ENCODE results near the gene B3GALNT1.
A peak's percentile ranks its signal among the peaks of the same experiment; 100 is the strongest.

B3GALNT1 gene, protein sequence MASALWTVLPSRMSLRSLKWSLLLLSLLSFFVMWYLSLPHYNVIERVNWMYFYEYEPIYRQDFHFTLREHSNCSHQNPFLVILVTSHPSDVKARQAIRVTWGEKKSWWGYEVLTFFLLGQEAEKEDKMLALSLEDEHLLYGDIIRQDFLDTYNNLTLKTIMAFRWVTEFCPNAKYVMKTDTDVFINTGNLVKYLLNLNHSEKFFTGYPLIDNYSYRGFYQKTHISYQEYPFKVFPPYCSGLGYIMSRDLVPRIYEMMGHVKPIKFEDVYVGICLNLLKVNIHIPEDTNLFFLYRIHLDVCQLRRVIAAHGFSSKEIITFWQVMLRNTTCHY

DNA sequence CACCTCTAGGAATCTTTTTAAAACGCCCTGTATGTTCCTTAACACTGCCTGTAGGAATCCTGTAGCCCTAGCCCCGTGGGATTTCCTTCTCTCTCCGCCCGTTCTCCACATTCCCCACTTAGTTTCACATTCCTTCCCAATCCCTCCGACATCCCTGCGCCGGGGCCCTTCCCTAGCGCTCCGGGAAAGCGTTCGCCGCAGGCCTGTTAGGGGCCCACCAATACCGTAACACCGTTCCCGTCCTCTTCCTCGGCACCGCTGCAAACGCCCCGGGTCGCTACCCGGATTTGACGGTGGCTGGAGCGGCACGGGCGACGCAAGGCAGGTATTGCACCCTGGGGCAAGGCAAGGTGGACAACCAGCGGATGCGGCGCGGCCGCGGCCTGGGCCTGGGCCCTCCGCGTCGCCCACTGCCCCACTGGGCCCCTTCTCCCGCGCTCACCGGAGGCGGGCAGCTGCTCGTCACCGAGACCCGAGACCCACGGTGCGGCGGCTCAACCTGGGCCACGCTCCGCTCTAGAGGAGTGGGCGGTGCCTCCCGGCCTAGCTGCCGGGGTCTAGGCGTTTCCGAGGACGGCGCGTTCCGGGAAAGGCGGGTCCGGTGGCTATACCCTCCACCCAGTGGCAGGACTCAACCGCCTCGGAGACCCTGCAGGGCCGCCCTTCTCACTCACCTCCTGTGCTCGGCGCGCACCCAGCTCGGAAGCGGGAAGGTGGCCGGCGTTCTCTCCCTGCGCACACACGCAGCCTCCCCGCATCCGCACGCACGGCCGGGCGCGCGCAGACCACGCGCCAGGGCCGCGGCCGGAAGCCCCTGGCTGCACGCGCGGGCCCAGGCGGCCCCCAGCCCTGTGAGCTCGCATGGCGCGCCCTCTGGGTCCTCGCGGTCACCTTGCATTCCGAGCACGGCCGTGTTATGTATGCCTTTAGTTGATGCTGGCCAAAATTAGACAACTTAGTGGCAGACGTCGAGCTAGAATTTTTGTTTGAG, at the start of gene B3GALNT1:
Gene B3GALNT1 (minus strand): TSS at position 789 of the 991 bp plus-strand sequence. CDS start 18,595 bp downstream, outside the sequence.
- DNase-seq, result no peak

DNA sequence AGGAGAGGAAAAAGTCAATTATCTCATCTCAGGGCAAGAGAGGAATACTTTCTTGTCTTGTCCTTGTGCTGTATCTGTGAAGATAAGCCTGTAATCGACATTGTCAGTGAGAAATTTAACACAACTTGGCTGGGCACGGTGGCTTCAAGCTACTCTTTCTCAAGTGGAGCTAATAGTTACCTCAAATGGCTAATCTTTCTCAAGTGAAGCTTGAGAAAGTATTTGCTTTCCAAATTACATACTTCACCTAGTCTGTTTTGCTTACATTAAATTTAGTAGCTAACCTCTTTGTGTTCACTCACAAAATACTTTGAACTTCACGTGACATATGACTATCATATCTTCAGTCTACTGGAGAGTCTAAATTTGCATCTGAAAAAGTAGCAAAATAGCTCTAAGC, 48.3 kb upstream of the B3GALNT1 start:
- peak; percentile 4 for DNase-seq

DNA sequence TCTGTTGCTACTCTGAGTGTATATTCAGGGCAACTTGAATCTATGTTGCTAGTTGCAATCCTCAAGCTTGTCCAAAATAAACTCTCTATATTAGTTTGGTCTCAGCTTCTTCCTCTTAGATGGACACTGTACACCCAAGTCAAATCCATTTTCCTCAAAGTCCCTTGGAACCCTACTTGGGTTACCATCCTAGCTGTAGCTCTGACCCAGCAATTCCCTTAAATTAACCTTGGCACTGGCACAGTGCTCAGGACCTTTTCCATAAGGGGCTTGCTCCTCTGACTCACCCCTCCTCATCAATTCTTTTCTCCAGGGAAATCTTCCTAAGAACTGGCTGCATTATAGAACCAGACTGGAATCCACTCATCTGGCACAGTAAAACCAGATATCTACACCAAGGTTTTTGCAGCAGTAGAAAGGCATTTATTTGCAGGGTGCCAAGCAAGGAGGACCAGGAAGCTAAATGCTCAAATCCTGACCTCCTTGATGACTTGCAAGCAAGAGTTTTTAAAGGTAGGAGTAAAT, 44.9 kb upstream of the B3GALNT1 start:
- DNase-seq, result no peak

DNA sequence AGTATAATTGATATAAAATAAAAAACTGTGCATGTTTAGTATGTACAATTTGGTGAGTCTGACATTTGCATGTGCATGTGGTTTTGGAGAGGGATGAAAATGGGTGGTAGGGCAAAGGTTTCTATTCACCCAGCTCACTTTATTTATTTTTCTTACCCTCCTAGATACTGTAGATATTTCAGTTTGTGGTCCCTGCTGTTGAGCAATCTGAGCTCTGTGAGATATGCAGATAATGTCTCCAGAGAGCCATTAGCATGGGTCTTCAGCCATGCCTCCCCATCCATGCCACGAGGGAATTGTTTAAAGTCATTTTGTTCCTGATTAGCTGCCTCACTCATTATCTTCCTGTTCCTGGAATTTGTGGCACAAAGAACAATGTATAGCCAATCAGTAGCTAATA, 44.4 kb upstream of the B3GALNT1 start:
- peak; percentile 55 for DNase-seq

DNA sequence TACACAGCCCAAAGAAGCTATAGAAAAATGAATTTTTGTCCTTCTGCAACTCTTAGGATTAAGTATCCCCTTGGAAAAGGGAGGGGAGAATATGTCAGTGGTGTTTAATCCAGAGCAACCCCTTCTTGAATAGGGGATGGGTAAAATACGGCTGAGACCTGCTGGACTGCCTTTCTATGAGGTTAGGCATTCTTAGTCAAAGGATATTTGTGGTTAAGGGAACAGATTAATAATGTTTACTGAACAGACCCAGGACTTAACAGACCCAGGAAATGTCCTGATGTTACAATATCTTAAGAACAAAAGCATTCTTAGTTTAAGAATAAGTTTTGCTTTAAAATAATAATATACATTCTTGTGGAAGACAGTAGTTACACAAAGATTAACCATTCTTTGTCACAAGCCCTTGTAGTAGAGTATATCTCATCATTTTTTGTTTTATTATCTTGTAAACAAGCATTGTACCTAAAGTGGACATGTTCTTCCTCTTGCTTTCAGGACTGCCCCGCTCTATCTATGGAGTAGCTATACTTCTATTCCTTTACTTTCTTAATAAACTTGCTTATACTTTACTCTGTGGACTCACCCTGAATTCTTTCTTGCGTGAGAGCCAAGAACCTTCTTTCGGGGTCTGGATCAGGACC, 43.8 kb upstream of the B3GALNT1 start:
- no peak for DNase-seq

DNA sequence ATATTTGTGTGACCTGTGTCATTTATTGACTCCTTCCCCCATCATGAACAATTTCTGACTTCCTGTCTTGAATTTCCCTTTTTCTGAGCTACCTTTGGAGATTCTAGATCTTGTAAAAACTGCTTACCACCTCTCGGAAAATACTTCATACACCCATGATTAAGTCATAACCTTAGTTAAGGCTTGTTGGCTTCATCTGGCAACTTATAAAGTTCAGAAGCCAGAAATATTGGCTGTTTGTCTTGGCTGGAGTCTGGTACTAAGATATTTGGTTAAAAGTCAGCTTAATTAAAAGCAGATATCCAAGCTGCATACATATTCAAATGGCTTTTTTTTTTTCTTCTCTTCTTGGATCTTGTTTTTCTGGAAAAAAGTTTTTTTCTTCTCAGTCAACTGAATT, 37.3 kb upstream of the B3GALNT1 start:
- DNase-seq, result no peak

DNA sequence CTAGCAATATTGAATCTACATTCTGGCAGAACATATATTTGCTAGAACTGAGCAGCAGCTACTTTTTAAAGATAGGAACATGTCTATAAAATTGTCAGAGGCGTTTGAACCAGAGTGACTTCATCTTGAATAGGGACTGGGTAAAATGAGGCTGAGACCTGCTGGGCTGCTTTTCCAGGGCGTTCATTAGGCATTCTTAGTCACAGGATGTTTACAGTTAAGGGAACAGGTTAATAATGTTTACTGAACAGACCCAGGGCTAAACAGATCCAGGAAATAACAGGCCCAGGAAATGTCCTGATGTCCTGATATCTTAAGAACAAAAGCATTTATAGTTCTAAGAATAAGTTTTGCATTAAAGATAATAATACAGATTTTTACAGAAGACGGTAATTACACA, 34.5 kb upstream of the B3GALNT1 start:
- DNase-seq, result no peak

DNA sequence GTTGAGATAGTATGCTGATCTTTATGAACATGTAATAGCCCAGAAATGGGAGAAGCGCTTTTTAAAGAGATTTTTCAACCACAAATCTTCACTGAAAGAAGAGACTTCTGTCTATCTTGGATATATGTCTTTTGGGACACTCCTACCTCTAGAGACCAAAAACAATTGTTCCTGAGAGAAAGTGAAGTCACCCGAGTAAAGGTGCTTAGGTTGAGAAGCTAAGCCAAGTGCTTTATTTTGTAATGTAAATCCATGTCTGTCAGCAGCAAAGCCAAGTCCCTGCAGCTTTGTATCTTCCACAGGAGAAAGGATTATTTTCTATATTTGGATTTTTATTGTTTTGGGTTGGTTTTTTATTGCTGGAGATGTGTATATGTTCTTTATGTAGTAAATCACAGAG, 32.1 kb upstream of the B3GALNT1 start:
- no peak for DNase-seq

DNA sequence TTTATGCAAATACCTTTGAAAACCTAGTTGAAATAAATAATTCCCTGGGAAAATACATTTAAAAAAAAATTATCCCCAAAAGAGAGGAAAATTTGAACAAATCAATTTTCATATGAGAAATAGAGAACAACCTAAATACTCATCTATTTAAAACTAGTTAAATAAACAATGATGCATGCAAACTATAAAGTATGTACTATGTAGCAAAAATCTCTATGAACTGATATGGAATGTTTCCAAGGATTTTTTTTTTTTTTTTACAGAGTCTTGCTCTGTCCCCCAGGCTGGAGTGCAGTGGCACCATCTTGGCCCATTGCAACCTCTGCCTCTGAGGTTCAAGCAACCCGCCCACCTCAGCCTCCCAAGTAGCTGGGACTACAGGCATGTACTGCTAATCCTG, 27.2 kb upstream of the B3GALNT1 start:
- no peak for DNase-seq

DNA sequence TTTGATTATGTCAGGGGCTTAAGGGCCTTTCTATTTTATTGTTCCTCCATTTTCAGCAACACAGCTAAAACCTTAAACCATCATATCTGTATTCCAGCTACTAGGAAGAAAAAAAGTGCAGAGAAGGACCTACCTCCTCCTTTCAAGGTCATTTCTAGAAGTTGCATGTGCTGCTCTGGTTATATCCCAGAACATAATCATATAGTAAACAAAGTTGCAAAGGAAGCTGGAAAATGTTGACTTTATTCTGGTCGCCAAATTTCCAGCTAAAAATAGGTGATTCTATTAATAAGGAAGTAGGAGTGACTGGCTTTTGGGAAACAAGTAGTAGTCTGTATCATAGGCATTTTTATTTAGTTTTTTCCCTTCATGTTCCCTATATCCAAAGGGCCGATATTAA, 21.3 kb upstream of the B3GALNT1 start:
- DNase-seq, result no peak

DNA sequence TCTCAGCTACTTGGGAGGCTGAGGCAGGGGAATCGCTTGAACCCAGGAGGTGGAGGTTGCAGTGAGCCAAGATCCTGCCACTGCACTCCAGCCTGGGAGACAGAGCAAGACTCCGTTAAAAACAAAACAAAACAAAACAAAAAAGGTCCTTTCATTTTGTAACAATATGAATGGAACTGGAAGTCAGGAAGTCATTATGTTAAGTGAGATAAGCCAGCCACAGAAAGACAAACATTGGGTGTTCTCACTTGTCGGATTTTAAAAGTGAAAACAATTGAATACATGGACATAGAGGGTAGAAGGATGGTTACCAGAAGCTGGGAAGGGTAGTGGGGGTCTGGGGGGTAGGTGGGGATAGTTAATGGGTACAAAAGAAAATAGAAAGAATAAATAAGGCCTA, 12.5 kb upstream of the B3GALNT1 start:
- peak; percentile 31 for DNase-seq

DNA sequence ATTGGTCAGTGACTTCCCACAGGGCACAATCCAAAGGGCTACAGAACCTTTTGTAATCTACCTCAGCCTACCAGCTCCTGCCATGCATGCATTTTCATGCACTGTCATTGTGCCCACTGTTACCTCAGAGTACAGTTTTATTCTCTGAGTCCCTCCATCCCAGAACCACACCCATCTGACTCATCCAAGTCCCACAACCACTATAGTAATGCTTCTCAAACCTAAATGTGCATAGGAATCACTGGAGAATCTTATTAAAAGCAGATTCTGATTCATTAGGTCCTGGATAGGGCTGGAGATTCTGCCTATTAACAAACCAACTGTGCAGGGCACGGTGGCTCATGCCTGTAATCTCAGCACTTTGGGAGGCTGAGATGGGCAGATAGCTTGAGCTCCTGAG, 3.7 kb upstream of the B3GALNT1 start:
- DNase-seq, result peak; percentile 24

DNA sequence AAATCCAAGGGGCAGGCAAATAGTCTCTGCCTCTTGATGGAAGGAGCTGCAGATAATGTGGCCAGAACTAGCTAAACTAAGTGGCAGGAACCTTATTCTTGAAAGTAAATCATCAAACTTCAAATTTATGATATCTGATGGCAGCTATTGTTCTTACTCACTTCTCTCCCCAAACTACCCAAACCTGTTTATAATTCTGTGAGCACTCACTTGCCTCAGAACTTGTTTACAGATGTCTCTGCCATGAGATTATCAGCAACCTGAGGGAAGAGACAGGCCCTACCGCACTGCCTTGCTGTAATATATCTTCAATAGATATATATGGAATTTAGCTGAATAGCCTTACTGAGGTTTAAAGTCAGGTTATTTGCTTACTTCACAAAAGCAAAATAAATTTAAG, 2.2 kb upstream of the B3GALNT1 start:
- DNase-seq, result no peak

DNA sequence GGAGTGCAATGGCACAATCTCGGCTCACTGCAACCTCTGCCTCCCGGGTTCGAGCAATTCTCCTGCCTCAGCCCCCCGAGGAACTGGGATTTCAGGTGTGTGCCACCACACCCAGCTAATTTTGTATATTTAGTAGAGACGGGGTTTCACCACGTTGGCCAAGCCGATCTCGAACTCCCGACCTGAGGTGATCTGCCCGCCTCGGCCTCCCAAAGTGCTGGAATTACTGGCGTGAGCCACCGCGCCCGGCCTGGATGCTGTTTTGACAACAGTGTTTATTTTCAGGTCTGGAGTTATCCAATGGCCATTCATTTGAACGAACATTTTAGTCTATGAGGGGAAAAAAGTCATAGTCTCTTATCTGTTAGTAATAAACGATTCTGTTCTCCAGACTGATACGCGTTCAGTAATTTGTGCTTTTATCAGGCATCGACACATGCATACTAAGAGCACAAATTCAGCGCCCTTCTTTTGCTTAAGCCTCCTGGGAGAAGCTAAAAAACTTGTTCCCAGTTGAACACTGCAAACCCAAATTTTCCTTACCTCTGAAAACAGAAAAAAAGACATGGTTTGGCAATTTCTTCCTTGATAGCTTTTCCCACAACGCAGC, 1.3 kb downstream of the B3GALNT1 start:
- no peak for DNase-seq

DNA sequence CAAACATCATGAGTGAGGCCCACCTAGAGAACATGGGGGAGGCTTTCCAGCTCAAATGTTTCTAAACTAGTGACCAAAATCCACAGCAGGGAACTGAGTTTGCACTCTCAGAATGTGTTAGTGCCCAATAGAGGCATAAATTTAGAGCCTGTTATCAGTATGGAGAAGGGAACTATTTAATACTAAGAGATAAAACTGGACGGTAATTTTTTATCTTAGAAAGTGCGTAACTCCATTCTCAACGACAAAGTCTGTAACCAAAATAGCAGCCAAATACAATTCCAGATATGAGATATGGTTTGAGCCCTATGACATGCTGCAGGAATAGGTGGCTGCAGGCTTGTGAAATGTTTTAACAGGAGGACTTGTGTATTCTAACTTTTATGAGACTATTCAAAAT, 3.5 kb downstream of the B3GALNT1 start:
- no peak for DNase-seq

DNA sequence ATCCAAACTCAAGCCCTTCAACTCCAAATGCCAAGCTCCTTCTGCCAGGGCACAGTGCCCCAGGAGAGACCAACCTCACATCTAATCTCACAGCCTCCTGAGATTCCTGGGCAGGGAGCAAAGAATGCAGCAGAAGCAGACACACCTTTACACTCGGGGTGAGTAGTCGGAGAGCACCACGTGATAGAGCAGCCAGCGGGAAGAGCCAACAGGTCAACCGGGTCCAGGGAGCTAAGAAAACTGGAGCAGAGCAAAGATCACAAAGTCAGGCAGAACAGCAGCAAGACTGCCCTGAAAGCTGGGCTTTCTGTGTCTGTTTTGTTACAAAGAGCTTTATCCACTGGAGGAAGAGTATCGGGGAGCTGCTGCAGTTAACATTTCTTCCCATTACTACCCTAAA, 4.2 kb downstream of the B3GALNT1 start:
- DNase-seq, result no peak

DNA sequence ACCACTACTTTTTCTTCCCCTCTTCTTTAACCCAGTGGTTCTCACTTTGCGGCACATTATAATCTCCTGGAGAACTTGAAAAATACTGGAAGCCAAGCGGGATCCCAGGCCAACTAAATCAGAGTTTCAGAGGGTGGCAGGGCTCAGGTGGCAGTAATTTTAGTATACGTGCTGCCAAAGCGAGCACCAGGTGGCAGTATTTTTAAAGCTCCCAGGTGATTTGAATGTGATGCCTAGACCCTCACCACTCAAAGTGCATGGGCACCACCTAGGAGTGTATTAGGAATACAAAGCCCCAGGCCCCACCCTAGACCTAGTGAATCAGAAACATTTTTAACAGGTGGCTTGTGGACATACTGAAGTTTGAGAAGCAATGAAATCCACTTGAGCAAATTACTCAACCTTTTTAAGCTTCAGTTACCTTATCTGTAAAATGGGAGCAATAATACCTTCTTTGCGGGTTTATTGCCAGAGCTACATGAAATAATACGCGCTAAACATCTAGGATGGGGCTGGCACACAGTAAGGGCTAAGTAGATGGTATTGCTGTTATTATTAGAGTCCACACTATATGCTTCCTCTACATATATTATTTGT, 8.3 kb downstream of the B3GALNT1 start:
- DNase-seq, result no peak

DNA sequence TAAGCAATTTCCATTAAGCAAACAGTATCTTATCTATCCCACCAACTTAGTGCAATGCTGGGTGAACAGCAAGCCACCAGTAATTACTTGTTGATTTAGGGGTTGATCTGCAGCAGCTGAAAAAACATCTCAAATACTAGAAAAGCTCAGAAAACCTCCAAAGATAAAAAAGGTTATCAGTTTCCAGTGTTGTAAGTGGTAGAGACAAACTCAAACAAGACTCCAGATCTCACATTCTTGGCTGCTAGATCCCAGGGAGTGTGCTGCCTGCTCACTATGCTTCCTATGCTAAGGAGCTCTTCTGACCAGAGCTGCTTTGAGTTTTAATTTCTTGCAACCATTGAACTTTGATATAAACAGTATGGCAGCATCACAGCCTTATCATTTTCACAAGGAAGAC, 11.3 kb downstream of the B3GALNT1 start:
- no peak for DNase-seq

DNA sequence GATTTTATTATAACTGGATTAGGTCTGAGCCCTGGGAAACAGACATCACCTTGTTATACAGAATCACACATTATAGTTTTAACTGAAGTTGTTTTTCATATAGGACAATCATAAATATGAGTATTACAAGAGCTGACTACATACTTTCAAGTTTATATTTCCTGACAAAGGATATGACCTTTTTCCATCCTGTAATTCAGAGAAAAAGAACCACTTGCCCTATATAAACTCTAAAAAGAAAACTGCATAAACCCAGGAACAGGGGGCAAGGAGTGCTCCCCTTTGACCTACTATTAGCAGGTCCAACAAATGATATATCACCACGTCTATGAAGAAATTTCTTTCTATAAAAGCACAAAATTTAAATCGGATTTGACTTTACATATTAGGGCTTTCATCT, 20.9 kb downstream of the B3GALNT1 start:
- no peak for DNase-seq

DNA sequence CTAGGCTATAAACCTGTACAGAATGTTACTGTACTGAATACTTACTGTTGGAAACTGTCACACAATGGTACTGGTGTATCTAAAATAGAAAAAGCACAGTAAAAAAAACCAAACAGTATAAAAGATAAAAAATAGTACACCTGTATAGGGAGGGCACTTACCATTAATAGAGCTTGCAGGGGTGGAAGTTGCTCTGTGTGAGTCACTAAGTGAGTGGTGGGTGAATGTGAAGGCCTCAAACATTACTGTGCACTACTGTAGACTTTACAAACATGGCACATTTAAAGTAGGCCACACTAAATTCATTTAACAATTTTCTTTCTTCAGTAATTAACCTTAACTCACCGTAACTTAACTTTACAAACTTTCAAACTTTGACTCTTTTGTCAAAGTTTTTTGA, 22.0 kb downstream of the B3GALNT1 start:
- DNase-seq, result no peak

DNA sequence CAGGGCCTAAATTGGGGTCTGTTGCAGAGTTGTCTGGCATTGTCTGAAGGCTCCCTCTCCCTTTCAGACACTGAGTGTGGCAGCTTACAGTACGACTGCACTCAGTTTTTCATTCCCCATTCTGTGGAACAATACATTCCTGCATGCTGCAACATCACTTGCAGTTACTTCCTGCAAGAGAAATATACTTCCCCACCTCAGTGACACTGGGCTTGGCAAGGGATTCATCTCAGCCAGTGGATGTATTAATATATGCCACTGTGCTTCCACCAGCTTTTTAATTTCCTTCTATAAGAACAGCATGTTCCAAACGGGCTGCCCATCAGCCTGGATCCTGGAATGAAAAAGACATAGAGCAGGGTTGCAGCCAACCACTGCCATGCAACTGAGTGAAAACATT, 23.1 kb downstream of the B3GALNT1 start:
- peak; percentile 50 for DNase-seq

DNA sequence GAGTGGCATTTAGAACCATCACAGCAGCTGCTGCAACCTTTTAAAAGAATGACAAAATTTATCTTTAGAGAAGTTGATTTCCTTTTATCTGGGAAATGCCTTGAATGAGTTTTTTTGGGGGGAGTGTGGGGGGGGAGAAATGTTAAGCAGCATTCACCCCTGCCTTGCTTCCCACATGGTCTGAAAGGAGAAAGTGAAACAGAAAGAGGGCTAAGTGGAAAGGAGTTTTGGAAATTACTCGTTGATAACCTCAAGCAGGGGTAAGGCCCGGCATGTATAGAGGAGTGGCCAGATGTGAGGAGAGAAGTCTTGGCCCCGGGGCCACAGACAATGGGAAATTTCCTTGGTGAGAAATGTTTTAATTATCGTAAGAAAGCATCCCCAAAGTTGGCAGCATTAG, 23.5 kb downstream of the B3GALNT1 start:
- peak; percentile 76 for DNase-seq

Data from OCI-M1 (cell line).